ENCODE data around the gene SLC4A4. TPM values are rescaled to one million over a fixed set of nuclear protein-coding genes. Genes with fewer than 3 reads are reported as not detected.

The SLC4A4 gene
- total and polyA plus RNA-seq, 8 donors: 17.0 to 55.9 (median 46.0) TPM

DNA sequence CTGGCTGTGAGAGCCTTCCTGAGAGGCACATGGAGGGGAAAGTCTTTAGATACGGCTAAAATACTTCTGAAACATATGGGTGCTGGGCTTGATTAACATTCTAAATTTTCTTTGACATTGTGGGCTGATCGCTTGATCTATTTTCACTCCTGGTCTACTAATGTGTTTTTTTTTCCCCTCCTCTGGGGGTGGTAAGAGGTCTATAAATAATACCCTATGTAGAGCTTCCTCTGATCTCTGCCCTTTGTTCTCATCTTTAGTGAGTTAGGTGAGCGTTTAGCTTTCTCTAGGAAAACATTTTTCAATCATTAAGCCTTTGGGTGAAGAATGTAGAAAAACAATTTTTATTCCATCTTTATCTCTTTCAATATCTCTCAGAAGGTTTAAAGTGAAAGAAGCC, 9.8 kb downstream of the SLC4A4 start:
- Histone ChIP-seq H3K4me3 (no peak overlapping the region), H3K36me3 (no peaks in the 10 kb centered on the region), H3K4me1 (no peaks in the 10 kb centered on the region), H3K27me3 (no peaks in the 10 kb centered on the region), H3K27ac (no peak overlapping the region), H3K9me3 (no peaks in the 10 kb centered on the region)
- DNase-seq (no peak), ATAC-seq (no peak)
- intact Hi-C loops (cut with DNase I): no loop called here
- TF ChIP-seq, protein P1, sequence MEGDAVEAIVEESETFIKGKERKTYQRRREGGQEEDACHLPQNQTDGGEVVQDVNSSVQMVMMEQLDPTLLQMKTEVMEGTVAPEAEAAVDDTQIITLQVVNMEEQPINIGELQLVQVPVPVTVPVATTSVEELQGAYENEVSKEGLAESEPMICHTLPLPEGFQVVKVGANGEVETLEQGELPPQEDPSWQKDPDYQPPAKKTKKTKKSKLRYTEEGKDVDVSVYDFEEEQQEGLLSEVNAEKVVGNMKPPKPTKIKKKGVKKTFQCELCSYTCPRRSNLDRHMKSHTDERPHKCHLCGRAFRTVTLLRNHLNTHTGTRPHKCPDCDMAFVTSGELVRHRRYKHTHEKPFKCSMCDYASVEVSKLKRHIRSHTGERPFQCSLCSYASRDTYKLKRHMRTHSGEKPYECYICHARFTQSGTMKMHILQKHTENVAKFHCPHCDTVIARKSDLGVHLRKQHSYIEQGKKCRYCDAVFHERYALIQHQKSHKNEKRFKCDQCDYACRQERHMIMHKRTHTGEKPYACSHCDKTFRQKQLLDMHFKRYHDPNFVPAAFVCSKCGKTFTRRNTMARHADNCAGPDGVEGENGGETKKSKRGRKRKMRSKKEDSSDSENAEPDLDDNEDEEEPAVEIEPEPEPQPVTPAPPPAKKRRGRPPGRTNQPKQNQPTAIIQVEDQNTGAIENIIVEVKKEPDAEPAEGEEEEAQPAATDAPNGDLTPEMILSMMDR (IDR thresholded peaks at IDR 0.05): no peak

DNA sequence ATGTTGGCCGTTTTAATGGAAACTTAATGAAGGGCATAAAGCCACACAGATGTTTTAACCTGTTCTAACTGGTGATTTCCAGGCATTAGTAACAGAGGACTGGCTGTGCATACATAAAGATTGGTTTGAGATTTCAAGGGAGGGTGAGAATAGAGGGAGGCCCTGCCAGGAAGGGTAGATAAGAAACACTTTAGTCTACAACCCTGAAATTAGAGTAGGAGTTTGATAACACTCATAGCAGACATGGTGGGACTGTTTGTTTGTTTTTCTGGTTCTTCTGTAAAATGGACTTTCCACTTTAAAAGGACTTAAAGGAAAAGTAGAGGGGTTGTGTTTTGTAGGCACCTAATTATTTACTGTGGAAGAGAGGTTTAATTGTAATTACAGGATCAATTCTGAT, 16.2 kb downstream of the SLC4A4 start:
- Histone ChIP-seq H3K27ac (no peak overlapping the region), H3K9me3 (no peaks in the 10 kb centered on the region), H3K27me3 (no peaks in the 10 kb centered on the region), H3K4me3 (no peak overlapping the region), H3K36me3 (no peaks in the 10 kb centered on the region), H3K4me1 (no peaks in the 10 kb centered on the region)
- intact Hi-C loops (cut with DNase I): no loop called here
- TF ChIP-seq, protein P1 (IDR thresholded peaks at IDR 0.05): no peak
- peak; percentile 38 for ATAC-seq
- DNase-seq: no peak

GRCh38 chr4:71355971-71356370, 17.2 kb downstream of the SLC4A4 start:
- H3K36me3 ChIP-seq: no peaks in the 10 kb centered on the region
- H3K9me3 ChIP-seq: no peaks in the 10 kb centered on the region
- H3K27me3 ChIP-seq: no peaks in the 10 kb centered on the region
- intact Hi-C loops (cut with DNase I): no loop called here
- no peak for ATAC-seq
- no peak overlapping the region for H3K27ac ChIP-seq
- no peak overlapping the region for H3K4me3 ChIP-seq
- no peak for DNase-seq
- no peaks in the 10 kb centered on the region for H3K4me1 ChIP-seq
- TF ChIP-seq, protein P1 (IDR thresholded peaks at IDR 0.05): no peak

DNA sequence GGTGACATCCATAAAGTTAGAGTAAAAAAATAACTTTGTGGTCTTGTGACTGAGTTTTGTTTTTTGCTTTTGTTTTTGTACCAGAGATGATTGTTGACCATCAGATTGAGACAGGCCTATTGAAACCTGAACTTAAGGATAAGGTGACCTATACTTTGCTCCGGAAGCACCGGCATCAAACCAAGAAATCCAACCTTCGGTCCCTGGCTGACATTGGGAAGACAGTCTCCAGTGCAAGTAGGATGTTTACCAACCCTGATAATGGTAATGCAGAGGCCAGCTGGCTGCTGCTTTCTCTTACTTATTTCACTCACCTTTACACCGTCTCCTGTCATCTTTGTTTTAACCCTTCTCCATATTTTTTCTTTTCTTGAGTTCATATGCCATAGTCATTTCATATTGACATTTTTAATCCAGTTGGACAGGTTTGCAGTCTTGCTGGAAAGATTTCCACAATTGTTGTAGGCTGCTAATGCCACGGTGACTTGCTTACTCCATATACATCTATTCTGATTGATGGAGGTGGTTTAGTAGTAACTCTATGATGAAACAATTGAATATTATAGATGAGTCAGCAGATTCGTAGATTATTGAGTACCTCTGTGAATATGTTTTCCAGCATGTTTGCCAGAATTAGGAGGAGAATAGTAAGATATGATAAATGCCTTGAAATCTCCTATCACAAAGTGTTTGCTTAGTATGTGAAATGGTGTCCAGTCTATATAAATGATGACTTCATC, 18.3 kb downstream of the SLC4A4 start:
- no peaks in the 10 kb centered on the region for H3K27me3 ChIP-seq
- no peak for DNase-seq
- no peaks in the 10 kb centered on the region for H3K36me3 ChIP-seq
- no peak overlapping the region for H3K4me3 ChIP-seq
- no peaks in the 10 kb centered on the region for H3K9me3 ChIP-seq
- TF ChIP-seq, protein P1 (IDR thresholded peaks at IDR 0.05): no peak
- no peaks in the 10 kb centered on the region for H3K4me1 ChIP-seq
- intact Hi-C loops (cut with DNase I): no loop called here
- no peak overlapping the region for H3K27ac ChIP-seq
- ATAC-seq: no peak

DNA sequence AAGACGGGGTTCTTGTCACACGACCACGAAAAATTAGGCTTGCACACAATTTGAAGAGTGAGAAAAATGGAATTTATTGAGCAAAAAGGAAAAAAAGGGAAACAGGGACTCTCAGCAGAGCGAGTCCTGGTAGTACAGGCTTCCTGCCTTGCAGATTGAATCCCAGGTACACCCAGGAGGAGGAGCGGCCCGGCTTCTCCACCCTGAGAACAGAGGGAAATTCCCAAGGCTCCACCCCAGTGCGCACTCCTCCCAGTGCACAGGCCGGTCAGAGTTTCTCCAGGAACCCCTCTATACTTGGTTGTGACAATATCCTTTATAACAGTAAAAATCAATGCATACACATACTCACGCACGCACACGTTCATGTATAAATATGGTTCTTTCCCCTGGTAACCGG, 22.0 kb downstream of the SLC4A4 start:
- Histone ChIP-seq H3K36me3 (no peaks in the 10 kb centered on the region), H3K27ac (no peak overlapping the region), H3K27me3 (no peaks in the 10 kb centered on the region), H3K9me3 (no peaks in the 10 kb centered on the region), H3K4me1 (no peaks in the 10 kb centered on the region), H3K4me3 (no peak overlapping the region)
- intact Hi-C loops (cut with DNase I): no loop called here
- ATAC-seq: no peak
- TF ChIP-seq, protein P1 (IDR thresholded peaks at IDR 0.05): no peak
- DNase-seq: peak in 1 of 4 donors; percentile 44

All from left lung (tissue), 10 donors.